Vagina (tissue), 2 donors: ENCODE results near the gene ANK2. TPM values are rescaled to one million over a fixed set of nuclear protein-coding genes. Genes with fewer than 3 reads are reported as not detected.
A peak's percentile ranks its signal among the peaks of the same experiment; 100 is the strongest.

Experiments
- DNase-seq, 2 donors: peaks; one replicate each; pipeline ENCODE4 v3.0.0-alpha.2; 2017; ENCODE audit errors: extremely low spot score in 2 of 2
- H3K27ac ChIP-seq: fragments of 200-600 bp; sonication (generic); one replicate; pipeline ENCODE4 v1.5.1; 2019
- H3K27me3 ChIP-seq: fragments of 200-600 bp; sonication (generic); one replicate; pipeline ENCODE4 v1.5.1; 2019
- H3K36me3 ChIP-seq, 2 donors: fragments of 200-600 bp; sonication (generic); one replicate each; pipeline ENCODE4 v1.5.1; 2017 to 2019
- H3K4me1 ChIP-seq: fragments of 200-600 bp; sonication (generic); one replicate; pipeline ENCODE4 v1.5.1; 2019
- H3K4me3 ChIP-seq, 2 donors: fragments of 200-600 bp; sonication (generic); 1 replicate in 1 of 2; 2 replicates in 1 of 2; pipeline ENCODE4 v1.5.1; 2016 to 2019
- H3K9me3 ChIP-seq: fragments of 200-600 bp; sonication (generic); one replicate; pipeline ENCODE4 v1.5.1; 2019
- POLR2A ChIP-seq, 2 donors: fragments of 450-650 bp; IDR thresholded peaks; one replicate each; pipeline ENCODE4 v1.6.1; 2017; ENCODE audit warnings: antibody characterized with exemption in 2 of 2, mild to moderate bottlenecking in 2 of 2, moderate library complexity in 2 of 2
- POLR2AphosphoS5 ChIP-seq, 2 donors: sonication (generic); formaldehyde crosslinking; IDR thresholded peaks; one replicate each; pipeline ENCODE4 v1.9.0; 2017; ENCODE audit warnings: antibody characterized with exemption in 2 of 2, mild to moderate bottlenecking in 2 of 2, low read depth in 1 of 2; ENCODE audit not compliant: insufficient read depth in 1 of 2
- intact Hi-C: fragments of 100-400 bp; cut with DNase I; formaldehyde crosslinking; loops from one replicate; pipeline ENCODE4 v1.15.1; 2023
- total RNA-seq: library from RNA; depleted of rRNA; stranded (reverse); fragments of >200 nt; gene quantifications from one replicate; pipeline ENCODE4 v1.2.3, GENCODE V29; 2016
- TF ChIP-seq, protein P1 (sequence below), 3 experiments: fragments of 450-650 bp in 2 of 3; fragments of 200-600 bp in 1 of 3; sonication (generic) in 1 of 3; IDR thresholded peaks; one replicate each; pipeline ENCODE4 v1.5.1; 2017 to 2019; ENCODE audit warnings: antibody characterized with exemption in 3 of 3, mild to moderate bottlenecking in 2 of 3, moderate library complexity in 2 of 3

The ANK2 gene
- total RNA-seq, 1 donor from 2014 or later = 64.6 TPM

DNA sequence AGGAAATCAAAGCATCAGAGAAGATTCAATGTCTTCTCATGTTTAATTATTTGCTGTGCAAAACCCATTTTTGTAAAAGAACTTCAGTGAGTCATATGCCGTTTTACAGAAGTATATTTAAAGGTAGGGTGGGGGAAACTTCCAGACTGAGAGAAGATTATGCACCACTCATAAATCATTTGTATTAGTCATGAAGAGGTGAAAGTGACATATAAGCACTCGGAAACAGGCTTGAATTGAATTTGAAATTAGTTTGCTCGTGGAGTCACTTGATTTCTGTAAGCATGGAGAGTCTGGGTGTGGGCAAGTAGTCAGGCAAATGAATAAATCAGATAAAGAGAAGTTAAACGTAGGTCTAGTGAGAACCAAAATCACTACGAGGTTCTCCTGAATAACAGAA, 335.1 kb downstream of the ANK2 start:
- no peak for DNase-seq
- intact Hi-C loops = no loop called here
- TF ChIP-seq POLR2AphosphoS5 (IDR thresholded peaks at IDR 0.05; ENCODE audit: insufficient read depth in 1 of 2, low read depth in 1 of 2) = peak in 1 of 2 donors; percentile 24
- TF ChIP-seq, protein P1, sequence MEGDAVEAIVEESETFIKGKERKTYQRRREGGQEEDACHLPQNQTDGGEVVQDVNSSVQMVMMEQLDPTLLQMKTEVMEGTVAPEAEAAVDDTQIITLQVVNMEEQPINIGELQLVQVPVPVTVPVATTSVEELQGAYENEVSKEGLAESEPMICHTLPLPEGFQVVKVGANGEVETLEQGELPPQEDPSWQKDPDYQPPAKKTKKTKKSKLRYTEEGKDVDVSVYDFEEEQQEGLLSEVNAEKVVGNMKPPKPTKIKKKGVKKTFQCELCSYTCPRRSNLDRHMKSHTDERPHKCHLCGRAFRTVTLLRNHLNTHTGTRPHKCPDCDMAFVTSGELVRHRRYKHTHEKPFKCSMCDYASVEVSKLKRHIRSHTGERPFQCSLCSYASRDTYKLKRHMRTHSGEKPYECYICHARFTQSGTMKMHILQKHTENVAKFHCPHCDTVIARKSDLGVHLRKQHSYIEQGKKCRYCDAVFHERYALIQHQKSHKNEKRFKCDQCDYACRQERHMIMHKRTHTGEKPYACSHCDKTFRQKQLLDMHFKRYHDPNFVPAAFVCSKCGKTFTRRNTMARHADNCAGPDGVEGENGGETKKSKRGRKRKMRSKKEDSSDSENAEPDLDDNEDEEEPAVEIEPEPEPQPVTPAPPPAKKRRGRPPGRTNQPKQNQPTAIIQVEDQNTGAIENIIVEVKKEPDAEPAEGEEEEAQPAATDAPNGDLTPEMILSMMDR (IDR thresholded peaks at IDR 0.05) = no peak
- Histone ChIP-seq H3K36me3 (no peaks in the 10 kb centered on the region), H3K4me3 (no peak overlapping the region), H3K4me1 (peaks cover 33% of the 10 kb centered on the region), H3K27ac (peak overlapping the region; percentile 65), H3K9me3 (no peaks in the 10 kb centered on the region), H3K27me3 (no peaks in the 10 kb centered on the region)

DNA sequence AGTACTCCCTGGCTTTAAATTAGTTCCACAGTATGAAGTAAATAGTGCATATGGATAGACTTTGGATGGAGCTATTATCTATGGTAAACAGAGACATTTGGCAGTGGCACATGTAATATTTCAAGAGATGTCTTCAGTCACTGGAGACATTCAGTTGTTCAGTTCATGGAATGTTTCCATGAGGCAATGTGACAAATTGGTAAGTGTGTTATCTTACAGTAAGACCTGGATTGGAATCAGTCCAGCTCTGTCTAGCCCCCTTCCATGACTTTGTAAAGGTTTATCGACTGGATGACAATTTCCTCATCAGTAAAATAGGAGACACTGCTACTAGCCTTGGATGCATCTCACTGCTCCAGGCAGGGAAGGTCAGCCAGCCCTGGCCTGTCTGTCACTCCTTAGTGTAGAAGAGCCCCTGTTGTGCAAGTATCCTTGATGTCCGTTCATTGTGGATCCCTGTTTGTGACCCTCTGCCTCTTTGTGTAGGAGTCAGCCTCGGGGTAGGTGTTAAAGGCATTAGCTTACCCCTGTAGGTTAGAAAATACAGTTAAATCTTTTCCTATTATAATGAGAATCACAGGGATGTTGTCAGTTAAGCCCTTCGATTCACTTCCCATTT, 335.9 kb downstream of the ANK2 start:
- intact Hi-C loops = no loop called here
- no peak overlapping the region for H3K4me3 ChIP-seq
- no peaks in the 10 kb centered on the region for H3K9me3 ChIP-seq
- no peak overlapping the region for H3K27ac ChIP-seq
- no peaks in the 10 kb centered on the region for H3K36me3 ChIP-seq
- no peak for DNase-seq
- no peak for TF ChIP-seq POLR2A (IDR thresholded peaks at IDR 0.05)
- TF ChIP-seq POLR2AphosphoS5 (IDR thresholded peaks at IDR 0.05; ENCODE audit: insufficient read depth in 1 of 2, low read depth in 1 of 2) = no peak
- TF ChIP-seq, protein P1 (IDR thresholded peaks at IDR 0.05) = no peak
- H3K27me3 ChIP-seq = no peaks in the 10 kb centered on the region
- peaks cover 33% of the 10 kb centered on the region for H3K4me1 ChIP-seq

DNA sequence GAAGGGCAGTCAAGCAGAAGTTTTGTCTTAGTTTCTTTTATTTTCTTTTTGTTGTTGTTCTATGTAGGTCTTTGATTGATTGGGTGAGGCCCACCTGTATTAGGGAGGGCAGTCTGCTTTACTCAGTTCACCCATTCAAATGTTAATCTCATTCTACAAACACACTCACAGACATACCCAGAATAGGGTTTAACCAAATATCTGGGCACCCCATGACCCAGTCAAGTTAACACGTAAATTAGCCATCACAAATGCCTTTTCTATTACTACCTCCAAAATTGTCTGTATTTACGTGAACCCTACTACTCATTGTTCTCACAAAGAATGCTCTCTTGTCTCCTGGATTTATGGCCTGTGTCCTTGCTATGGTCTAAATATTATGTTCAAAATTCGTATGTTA, 339.7 kb downstream of the ANK2 start:
- no peaks in the 10 kb centered on the region for H3K27me3 ChIP-seq
- H3K36me3 ChIP-seq = no peaks in the 10 kb centered on the region
- H3K27ac ChIP-seq = no peak overlapping the region
- intact Hi-C loops = no loop called here
- peaks cover 10% of the 10 kb centered on the region for H3K4me1 ChIP-seq
- H3K9me3 ChIP-seq = no peaks in the 10 kb centered on the region
- TF ChIP-seq POLR2A (IDR thresholded peaks at IDR 0.05) = no peak
- no peak for TF ChIP-seq POLR2AphosphoS5 (IDR thresholded peaks at IDR 0.05; ENCODE audit: insufficient read depth in 1 of 2, low read depth in 1 of 2)
- TF ChIP-seq, protein P1 (IDR thresholded peaks at IDR 0.05) = no peak
- H3K4me3 ChIP-seq = no peak overlapping the region
- DNase-seq = no peak

DNA sequence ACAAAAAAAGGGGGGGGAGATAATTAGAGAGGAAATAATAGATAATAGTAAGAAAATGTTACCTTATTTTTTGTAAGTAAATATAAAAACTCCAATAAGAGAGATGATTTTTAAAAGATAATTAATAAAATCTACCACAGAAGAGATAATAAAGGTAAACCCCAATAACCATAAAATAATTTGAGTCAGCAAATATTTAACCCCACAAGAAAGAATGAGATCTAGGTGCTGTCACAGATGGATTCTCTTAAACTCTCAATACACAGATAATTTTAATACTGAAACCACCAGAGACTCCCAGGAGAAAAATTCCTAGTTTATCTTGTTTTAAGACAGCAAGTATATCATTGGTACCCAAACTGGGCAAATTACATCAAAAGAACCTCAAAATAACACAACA, 341.4 kb downstream of the ANK2 start:
- Histone ChIP-seq H3K27ac (no peak overlapping the region), H3K27me3 (no peaks in the 10 kb centered on the region), H3K4me1 (no peaks in the 10 kb centered on the region), H3K36me3 (no peaks in the 10 kb centered on the region), H3K9me3 (no peaks in the 10 kb centered on the region), H3K4me3 (no peak overlapping the region)
- TF ChIP-seq, protein P1 (IDR thresholded peaks at IDR 0.05) = no peak
- TF ChIP-seq POLR2AphosphoS5 (IDR thresholded peaks at IDR 0.05; ENCODE audit: insufficient read depth in 1 of 2, low read depth in 1 of 2) (no peak), POLR2A (IDR thresholded peaks at IDR 0.05) (no peak)
- DNase-seq = no peak
- intact Hi-C loops = no loop called here

GRCh38 chr4:113394108-113394729, 344.8 kb downstream of the ANK2 start:
- DNase-seq = no peak
- Histone ChIP-seq H3K9me3 (no peaks in the 10 kb centered on the region), H3K36me3 (no peaks in the 10 kb centered on the region), H3K4me3 (no peak overlapping the region), H3K27ac (no peak overlapping the region), H3K4me1 (no peaks in the 10 kb centered on the region), H3K27me3 (no peaks in the 10 kb centered on the region)
- TF ChIP-seq POLR2AphosphoS5 (IDR thresholded peaks at IDR 0.05; ENCODE audit: insufficient read depth in 1 of 2, low read depth in 1 of 2) (no peak), POLR2A (IDR thresholded peaks at IDR 0.05) (no peak)
- TF ChIP-seq, protein P1 (IDR thresholded peaks at IDR 0.05) = no peak
- intact Hi-C loops = no loop called here
